NCI-H446 treated with DMSO at 0.1 percent for 48 hours (cell line): ENCODE measurements around the gene IFT81.
"Not testable (repeated sequence)": the region's sequence is repeated elsewhere in the genome, so short reads cannot be mapped to it uniquely, and the experiment has no call there.

Source experiments
- DNase-seq: peaks from one replicate; lab custom pipeline; 2025; lab: John Stamatoyannopoulos, UW

Gene IFT81, protein sequence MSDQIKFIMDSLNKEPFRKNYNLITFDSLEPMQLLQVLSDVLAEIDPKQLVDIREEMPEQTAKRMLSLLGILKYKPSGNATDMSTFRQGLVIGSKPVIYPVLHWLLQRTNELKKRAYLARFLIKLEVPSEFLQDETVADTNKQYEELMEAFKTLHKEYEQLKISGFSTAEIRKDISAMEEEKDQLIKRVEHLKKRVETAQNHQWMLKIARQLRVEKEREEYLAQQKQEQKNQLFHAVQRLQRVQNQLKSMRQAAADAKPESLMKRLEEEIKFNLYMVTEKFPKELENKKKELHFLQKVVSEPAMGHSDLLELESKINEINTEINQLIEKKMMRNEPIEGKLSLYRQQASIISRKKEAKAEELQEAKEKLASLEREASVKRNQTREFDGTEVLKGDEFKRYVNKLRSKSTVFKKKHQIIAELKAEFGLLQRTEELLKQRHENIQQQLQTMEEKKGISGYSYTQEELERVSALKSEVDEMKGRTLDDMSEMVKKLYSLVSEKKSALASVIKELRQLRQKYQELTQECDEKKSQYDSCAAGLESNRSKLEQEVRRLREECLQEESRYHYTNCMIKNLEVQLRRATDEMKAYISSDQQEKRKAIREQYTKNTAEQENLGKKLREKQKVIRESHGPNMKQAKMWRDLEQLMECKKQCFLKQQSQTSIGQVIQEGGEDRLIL

DNA sequence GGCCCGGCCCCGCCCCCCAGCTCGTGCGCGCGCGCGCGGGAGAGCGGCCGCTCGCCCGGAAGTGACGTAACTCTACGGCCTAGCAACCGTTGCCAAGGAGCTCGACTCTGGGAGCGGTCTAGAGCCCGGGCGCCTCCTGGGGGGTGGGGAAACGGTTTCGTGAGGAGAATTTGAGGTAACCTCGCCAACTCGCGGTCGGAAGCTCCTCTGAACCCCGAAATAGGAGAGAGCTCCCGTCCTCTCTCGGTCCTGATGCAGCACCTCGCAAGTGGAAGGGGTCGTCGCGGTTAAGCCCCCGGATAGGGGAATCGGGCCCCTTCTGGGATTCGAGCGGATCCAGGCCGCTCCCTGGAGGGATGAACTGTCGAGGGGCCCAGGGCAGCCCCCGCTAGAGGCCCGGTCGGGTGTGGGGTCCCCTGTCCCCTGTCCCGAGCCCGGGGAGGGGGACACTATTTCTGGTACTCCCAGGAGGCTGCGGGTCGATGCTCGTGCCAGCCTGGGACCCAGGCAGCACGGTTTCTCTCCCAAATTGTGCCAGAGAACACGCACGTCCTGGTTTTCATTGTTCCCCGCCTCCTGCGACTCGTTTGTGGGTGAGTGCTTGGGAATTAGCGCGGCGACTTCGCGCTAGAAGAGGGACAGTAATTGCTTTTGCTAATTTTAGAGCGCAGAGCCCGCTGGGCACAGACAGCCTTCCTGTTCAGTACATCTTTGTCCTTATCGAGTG lies at the start of gene IFT81:
TSS of gene IFT81 (plus strand) at position 89 of the 727 bp plus-strand sequence. CDS start 3,024 bp downstream, outside the sequence.
- DNase-seq, result peak; percentile 70

DNA sequence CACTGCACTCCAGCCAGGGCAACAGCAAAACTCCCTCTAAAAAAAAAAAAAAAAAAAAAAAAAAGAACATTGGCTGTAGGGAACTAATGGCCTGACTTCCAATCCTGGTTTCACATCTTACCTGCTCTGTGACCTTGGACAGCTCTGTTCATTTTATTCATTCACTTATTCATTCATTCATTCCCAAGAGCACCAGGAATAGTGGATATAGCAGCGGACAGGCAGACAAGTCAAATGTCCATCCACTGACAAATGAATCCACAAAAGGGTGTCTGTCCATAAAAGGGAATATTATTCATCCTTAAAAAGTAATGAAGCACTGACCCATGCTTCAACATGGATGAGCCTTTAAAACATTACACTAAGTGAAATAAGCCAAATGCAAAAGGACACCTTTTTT lies 48.3 kb upstream of the IFT81 start:
- DNase-seq, result no peak

- no peak for DNase-seq
Observed at GRCh38 chr12:110077800-110078199, 46.4 kb upstream of the IFT81 start.

- DNase-seq, result no peak
Observed at GRCh38 chr12:110079477-110080400, 44.4 kb upstream of the IFT81 start.

GRCh38 chr12:110080410-110080809 lies 43.7 kb upstream of the IFT81 start:
- no peak for DNase-seq

DNA sequence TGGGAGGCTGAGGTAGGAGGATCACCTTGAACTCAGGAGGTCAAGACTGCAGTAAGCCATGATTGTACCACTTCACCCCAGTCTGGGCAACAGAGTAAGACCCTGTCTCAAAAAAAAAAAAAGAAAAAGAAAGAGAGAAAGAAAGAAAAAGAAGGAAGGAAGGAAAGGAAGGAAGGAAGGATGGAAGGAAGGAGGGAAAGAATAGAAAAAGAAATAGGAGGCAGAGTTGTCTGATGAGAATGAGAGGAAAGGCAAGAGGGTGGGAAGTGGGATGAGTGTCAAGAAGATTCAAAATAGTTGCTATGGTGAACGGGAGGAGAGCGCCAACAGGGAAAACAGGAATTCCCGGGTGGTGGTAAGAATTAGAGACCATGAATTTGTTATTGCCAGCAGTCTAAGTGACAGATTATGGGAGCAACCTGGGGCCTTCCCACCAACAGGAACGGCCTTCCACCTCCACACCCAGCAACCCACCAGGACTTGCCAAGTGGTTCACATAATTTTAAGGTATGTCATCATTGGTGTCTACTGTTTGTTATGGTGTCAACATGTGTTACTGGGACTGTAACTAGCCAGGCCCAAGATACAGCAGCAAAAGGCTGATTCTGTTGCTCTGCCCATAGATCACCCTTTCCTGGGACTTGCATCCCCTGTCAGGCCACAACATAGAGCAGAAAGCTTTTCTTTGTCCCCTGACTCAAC lies 39.7 kb upstream of the IFT81 start:
- no peak for DNase-seq

- DNase-seq, result not testable (repeated sequence)
Observed at GRCh38 chr12:110088216-110088615, 35.9 kb upstream of the IFT81 start.

DNA sequence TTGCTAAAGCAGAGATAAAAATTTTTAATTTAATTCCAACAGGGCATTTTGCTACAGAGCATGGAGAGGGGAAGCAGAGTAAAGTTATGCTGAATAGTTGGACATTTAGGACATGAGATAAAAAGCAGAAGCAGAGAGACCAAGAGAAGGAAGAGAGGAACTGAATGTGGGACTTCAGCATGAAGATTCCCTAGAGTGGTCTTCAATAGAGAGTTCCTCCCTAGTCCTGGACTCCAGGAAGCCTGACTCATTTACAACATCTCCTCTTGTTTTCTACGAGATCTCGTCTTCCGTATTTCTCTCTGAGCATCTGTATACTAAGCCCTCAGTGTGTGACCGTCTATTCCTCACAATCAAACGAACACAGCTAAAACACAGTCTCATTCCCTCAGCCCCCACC lies 35.2 kb upstream of the IFT81 start:
- DNase-seq, result no peak

DNA sequence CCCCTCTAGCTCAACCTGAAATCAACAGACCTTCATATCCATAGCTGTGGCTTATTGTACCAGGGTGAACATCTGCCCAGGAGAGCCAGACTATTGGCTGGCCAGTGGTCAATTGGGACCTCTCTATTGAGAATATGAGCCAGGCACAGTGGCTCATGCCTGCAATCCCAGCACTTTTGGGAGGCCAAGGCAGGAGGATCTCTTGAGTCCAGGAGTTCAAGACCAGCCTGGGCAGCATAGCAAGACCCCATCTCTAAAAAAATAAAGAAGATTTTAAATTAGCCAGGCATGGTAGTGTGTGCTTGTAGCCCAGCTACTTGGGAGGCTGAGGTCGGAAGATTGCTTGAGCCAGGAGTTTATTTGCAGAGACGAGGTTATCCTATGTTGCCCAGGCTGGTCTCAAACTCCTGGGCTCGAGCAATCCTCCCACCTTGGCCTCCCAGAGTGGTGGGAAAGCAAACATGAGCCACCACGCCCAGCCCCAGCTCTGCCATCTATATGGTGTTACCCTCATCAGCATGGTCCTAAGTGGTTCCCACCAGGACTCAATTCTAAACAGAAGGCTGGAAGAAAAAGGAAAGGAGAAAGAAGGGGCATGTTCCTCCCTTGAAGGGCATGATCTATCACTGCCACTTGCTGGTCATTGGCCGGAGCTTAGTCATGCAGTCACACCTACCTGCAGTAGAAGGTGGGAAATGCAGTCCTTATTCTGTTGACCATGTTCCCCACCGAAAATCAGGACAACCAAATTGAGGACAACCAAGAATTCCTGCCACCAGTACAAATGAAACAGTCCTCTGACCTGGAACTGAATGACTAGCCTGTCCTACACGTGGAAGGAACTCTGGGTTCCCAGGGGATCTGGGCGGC lies 33.7 kb upstream of the IFT81 start:
- no peak for DNase-seq

- no peak for DNase-seq
Observed at GRCh38 chr12:110091136-110091711, 32.9 kb upstream of the IFT81 start.

DNA sequence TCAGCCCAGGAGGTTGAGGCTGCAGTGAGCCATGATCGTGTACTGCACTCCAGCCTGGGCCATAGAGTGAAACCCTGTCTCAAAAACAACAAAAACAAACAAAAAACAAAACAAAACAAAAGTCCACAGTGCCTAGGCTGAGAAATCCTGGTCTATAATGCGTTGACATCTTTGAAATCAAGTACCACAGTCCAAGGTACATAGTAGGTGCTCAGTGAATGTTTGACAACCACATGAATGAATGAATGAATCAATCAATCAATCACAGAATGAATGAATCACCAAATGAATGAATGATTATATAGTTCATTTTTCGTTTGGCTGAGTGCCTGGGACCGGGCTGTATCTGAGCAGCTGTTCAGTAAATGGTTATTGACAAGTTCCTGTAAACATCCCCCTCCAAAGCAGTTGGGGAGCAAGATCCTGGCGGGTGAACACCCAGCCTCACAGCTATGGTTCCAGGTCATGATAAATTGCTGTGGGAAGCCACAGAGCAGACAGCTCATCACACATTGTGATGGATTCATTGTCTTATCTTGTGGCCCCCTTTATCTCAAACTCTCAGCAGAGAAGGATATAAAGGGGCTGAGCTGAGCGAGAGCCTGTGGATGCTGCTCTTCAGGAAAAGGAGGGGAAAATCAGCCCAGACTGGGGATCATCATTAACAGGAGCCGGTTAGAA lies 30.4 kb upstream of the IFT81 start:
- no peak for DNase-seq

- peak; percentile 60 for DNase-seq
Observed at GRCh38 chr12:110100315-110100970, 23.7 kb upstream of the IFT81 start.

DNA sequence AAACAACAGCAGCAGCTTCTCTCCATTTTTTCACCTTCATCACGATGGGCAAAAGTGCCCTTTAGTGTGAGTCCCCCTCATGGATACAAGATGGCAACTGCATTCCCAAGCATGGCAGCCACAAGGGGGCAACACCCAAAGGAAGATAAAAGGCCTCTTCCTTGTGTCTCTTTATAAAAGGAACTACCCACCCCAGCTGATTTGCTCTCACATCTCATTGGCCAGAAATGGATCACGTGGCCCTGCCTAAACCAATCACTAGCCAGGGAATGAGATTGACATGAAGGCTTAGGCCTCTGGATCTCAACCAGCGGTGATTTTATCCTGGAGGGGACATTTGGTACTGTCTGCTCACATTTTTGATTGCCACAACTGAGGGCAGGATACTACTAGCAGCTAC lies 21.9 kb upstream of the IFT81 start:
- peak; percentile 85 for DNase-seq

DNA sequence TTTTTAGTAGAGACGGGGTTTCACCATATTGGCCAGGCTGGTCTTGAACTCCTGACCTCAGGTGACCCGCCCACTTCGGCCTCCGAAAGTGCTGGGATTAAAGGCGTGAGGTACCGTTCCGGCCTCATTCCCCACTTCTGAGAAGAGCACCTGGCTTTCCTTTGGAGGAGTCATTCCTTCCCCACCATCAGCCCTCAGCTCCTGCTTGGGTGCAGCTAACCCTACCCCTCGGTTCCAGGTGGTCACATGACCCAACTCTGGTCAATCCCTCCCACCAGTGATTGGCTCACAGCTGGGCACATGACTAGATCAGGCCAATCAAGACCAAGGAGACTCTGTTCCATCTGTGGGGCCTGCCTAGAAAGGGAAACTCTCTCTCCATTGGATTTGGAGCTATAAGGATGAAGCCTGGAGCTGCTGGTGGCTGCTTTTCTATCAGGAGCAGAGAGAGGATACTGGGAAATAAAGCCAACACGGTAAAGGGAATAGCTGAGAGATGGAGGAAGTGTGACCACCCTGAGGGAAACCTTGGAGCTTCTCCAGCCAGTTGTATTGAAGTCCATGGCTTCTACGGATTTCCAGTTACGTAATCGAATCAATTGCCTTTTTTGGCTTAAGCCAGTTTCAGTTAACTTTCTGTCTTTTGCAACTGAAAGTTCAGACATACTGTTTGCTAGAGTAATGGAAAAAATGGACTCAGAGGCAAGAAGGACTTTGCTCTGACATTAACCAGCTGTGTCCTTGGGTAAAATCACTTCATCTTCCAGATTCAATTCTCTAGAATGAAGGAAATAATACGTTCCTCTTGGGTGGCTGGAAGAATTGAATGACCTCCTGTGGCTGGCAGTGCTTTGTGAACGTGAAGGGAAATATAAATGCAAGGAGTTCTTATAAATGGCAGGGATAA lies 19.7 kb upstream of the IFT81 start:
- DNase-seq, result no peak

- DNase-seq, result no peak
Observed at GRCh38 chr12:110105159-110105558, 19.0 kb upstream of the IFT81 start.

- no peak for DNase-seq
Observed at GRCh38 chr12:110105986-110106385, 18.2 kb upstream of the IFT81 start.
